ENCODE measurements around the gene SRP9.

Gene SRP9

GRCh38 chr1:225768662-225769426 is 8.8 kb upstream of the SRP9 start:
- POLR2A ChIA-PET, result interaction anchor here (1.1 to 4.0 kb wide), 7 partner anchors 9 to 135 kb away, joined by 3 to 41 read pairs (median 6); partner anchors contain the start of genes ENAH and SRP9
- no peak for DNase-seq (ENCODE audit: extremely low spot score)
- CTCF ChIA-PET, result interaction anchor here (0.8 to 2.6 kb wide), 6 partner anchors 9 to 294 kb away, joined by 3 to 13 read pairs (median 4); partner anchors contain the start of gene SRP9
- TF ChIP-seq LEF1 (IDR thresholded peaks at IDR 0.05; ENCODE audit: borderline replicate concordance) (no peak), FOXA1 (IDR thresholded peaks at IDR 0.05) (no peak), NFRKB (IDR thresholded peaks at IDR 0.05) (no peak), HDGF (IDR thresholded peaks at IDR 0.05; ENCODE audit: borderline replicate concordance) (no peak), SUZ12 (IDR thresholded peaks at IDR 0.05) (no peak), ZNF384 (IDR thresholded peaks at IDR 0.05) (no peak), BHLHE40 (IDR thresholded peaks at IDR 0.05; ENCODE audit: borderline replicate concordance) (no peak), ARNT (IDR thresholded peaks at IDR 0.05) (no peak), TARDBP (IDR thresholded peaks at IDR 0.05) (no peak), CTBP1 (IDR thresholded peaks at IDR 0.05; ENCODE audit: borderline replicate concordance) (no peak), L3MBTL2 (conservative IDR thresholded peaks at IDR 0.05) (no peak), FOXM1 (IDR thresholded peaks at IDR 0.05; ENCODE audit: borderline replicate concordance) (no peak), SP1 (IDR thresholded peaks at IDR 0.05) (no peak), PKNOX1 (IDR thresholded peaks at IDR 0.05) (no peak), ELF4 (IDR thresholded peaks at IDR 0.05) (no peak), FOXK2 (IDR thresholded peaks at IDR 0.05) (no peak)

DNA sequence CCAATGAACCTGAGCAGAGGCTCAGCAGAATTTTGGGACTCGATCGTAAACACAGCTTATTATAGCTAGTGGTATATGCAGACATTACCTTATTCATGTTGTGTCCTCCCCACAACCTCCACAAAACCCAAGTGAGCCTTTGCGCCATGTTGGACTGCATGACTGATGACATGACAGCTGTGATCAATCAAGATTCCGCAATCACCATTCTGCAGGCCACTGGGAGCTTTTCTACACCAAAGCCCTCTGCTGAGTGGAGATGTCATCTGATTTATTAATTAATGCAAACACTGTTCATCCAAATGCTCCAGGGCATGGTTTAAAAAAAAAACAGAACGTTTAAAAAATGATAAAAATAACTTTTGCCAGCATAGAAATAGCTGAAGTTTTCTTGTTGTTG is 7.9 kb upstream of the SRP9 start:
- ChIA-PET POLR2A (interaction anchor here (1.1 to 4.0 kb wide), 6 partner anchors 8 to 235 kb away, joined by 3 to 41 read pairs (median 5); partner anchors contain the start of genes ENAH and SRP9), CTCF (interaction anchor here (0.6 to 2.6 kb wide), 6 partner anchors 8 to 295 kb away, joined by 3 to 13 read pairs (median 4); partner anchors contain the start of gene SRP9)
- no peak for DNase-seq (ENCODE audit: extremely low spot score)
- no peak for TF ChIP-seq NFRKB (IDR thresholded peaks at IDR 0.05)
- no peak for TF ChIP-seq HDGF (IDR thresholded peaks at IDR 0.05; ENCODE audit: borderline replicate concordance)
- no peak for TF ChIP-seq FOXA1 (IDR thresholded peaks at IDR 0.05)
- no peak for TF ChIP-seq FOXM1 (IDR thresholded peaks at IDR 0.05; ENCODE audit: borderline replicate concordance)
- TF ChIP-seq L3MBTL2 (conservative IDR thresholded peaks at IDR 0.05), result no peak
- no peak for TF ChIP-seq SP1 (IDR thresholded peaks at IDR 0.05)
- TF ChIP-seq FOXK2 (IDR thresholded peaks at IDR 0.05), result no peak
- no peak for TF ChIP-seq SUZ12 (IDR thresholded peaks at IDR 0.05)
- no peak for TF ChIP-seq ELF4 (IDR thresholded peaks at IDR 0.05)
- no peak for TF ChIP-seq LEF1 (IDR thresholded peaks at IDR 0.05; ENCODE audit: borderline replicate concordance)
- no peak for TF ChIP-seq CTBP1 (IDR thresholded peaks at IDR 0.05; ENCODE audit: borderline replicate concordance)
- no peak for TF ChIP-seq ARNT (IDR thresholded peaks at IDR 0.05)
- TF ChIP-seq ZNF384 (IDR thresholded peaks at IDR 0.05), result no peak
- no peak for TF ChIP-seq BHLHE40 (IDR thresholded peaks at IDR 0.05; ENCODE audit: borderline replicate concordance)
- TF ChIP-seq PKNOX1 (IDR thresholded peaks at IDR 0.05), result no peak
- no peak for TF ChIP-seq TARDBP (IDR thresholded peaks at IDR 0.05)

- no peak for DNase-seq (ENCODE audit: extremely low spot score)
- ChIA-PET CTCF (interaction anchor here (1.2 to 5.1 kb wide), 3 partner anchors 143 to 296 kb away, joined by 3 to 21 read pairs (median 17); no protein-coding TSS in a partner anchor), POLR2A (interaction anchor here (1.1 to 2.0 kb wide), 2 partner anchors 116 to 236 kb away, joined by 3 to 6 read pairs; no protein-coding TSS in a partner anchor)
- no peak for TF ChIP-seq SP1 (IDR thresholded peaks at IDR 0.05)
- no peak for TF ChIP-seq CTBP1 (IDR thresholded peaks at IDR 0.05; ENCODE audit: borderline replicate concordance)
- no peak for TF ChIP-seq ARNT (IDR thresholded peaks at IDR 0.05)
- no peak for TF ChIP-seq LEF1 (IDR thresholded peaks at IDR 0.05; ENCODE audit: borderline replicate concordance)
- no peak for TF ChIP-seq ELF4 (IDR thresholded peaks at IDR 0.05)
- no peak for TF ChIP-seq TARDBP (IDR thresholded peaks at IDR 0.05)
- TF ChIP-seq PKNOX1 (IDR thresholded peaks at IDR 0.05), result no peak
- TF ChIP-seq FOXA1 (IDR thresholded peaks at IDR 0.05), result no peak
These were observed 6.9 kb upstream of the SRP9 start for GRCh38 chr1:225770561-225771248.

DNA sequence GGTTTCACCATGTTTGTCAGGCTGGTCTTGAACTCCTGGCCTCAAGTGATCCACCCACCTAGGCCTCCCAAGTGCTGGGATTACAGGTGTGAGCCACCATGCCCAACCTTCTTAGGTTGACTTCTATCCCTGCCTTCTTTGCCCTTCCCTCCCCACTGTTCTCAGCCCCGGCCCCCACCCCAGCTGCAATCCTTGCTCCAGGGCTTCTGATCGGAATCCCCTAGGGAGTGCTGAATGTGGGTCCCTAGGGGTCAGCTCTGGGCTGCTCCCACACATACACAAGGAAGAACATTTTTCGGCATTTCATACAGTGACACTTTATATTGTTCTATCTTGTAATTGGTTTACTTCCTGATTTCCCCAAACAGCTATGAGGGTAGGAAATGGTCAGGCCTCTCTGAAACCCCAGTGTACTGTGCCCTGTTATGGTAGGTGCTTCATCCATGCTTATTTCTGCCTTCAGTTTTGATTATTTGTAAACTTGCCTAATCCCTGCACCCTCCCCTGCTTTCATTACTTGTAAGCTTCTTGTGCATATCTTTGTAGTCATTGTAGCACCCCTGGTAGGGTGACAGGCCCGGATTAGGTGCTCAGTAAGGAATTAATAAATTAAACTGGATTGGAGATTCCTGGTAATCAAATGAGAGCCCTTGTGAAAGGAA is 5.8 kb upstream of the SRP9 start:
- ChIA-PET POLR2A (interaction anchor here (0.6 to 2.5 kb wide), 7 partner anchors 36 to 293 kb away, joined by 3 to 22 read pairs (median 5); partner anchors contain the start of gene ENAH), CTCF (interaction anchor here (0.6 to 5.1 kb wide), 19 partner anchors 9 to 298 kb away, joined by 3 to 21 read pairs (median 4); no protein-coding TSS in a partner anchor)
- DNase-seq (ENCODE audit: extremely low spot score), result no peak
- TF ChIP-seq HDGF (IDR thresholded peaks at IDR 0.05; ENCODE audit: borderline replicate concordance), result 0 out of 2 replicates have a peak, but pooled peaks have one; percentile 57
- TF ChIP-seq ARNT (IDR thresholded peaks at IDR 0.05), result no peak
- TF ChIP-seq FOXA1 (IDR thresholded peaks at IDR 0.05), result no peak
- TF ChIP-seq SUZ12 (IDR thresholded peaks at IDR 0.05), result no peak
- TF ChIP-seq TARDBP (IDR thresholded peaks at IDR 0.05), result no peak
- TF ChIP-seq ZNF384 (IDR thresholded peaks at IDR 0.05), result no peak

- TF ChIP-seq PKNOX1 (IDR thresholded peaks at IDR 0.05) (no peak), BHLHE40 (IDR thresholded peaks at IDR 0.05; ENCODE audit: borderline replicate concordance) (no peak), ARNT (IDR thresholded peaks at IDR 0.05) (no peak), ELF4 (IDR thresholded peaks at IDR 0.05) (no peak), LEF1 (IDR thresholded peaks at IDR 0.05; ENCODE audit: borderline replicate concordance) (no peak), FOXM1 (IDR thresholded peaks at IDR 0.05; ENCODE audit: borderline replicate concordance) (no peak), SP1 (IDR thresholded peaks at IDR 0.05) (no peak), SUZ12 (IDR thresholded peaks at IDR 0.05) (no peak), HDGF (IDR thresholded peaks at IDR 0.05; ENCODE audit: borderline replicate concordance) (no peak), L3MBTL2 (conservative IDR thresholded peaks at IDR 0.05) (no peak), FOXK2 (IDR thresholded peaks at IDR 0.05) (no peak)
- ChIA-PET POLR2A (interaction anchor here (1.1 to 2.5 kb wide), 6 partner anchors 37 to 294 kb away, joined by 3 to 22 read pairs (median 5); partner anchors contain the start of gene ENAH), CTCF (interaction anchor here (0.6 to 5.1 kb wide), 27 partner anchors 8 to 299 kb away, joined by 3 to 21 read pairs (median 4); partner anchors contain the start of gene TMEM63A)
- peak; percentile 92 for DNase-seq (ENCODE audit: extremely low spot score)
These were observed 5.3 kb upstream of the SRP9 start for GRCh38 chr1:225772323-225772768.

Measured in HEK293T (cell line).